ENCODE data around the gene MET. TPM values are rescaled to one million over a fixed set of nuclear protein-coding genes. Genes with fewer than 3 reads are reported as not detected.

MET gene
- total and polyA plus RNA-seq, 2 donors (not counting 3 experiments of a cell fraction or from before 2014, with no cell fraction given), result 21.1 to 44.5 TPM

- Histone ChIP-seq H4K20me1 (replicated peaks; ENCODE audit: control insufficient read depth, extremely low read depth, insufficient read depth, low read length) (no peaks in the 10 kb centered on the region), H3K4me3 (replicated peaks in 1 of 3; ENCODE audit: insufficient read depth in 1 of 3, low read depth in 1 of 3, low read length in 3 of 3) (no peak overlapping the region), H3K27ac (ENCODE audit: insufficient read depth, low read depth, low read length) (no peak overlapping the region), H3K4me1 (ENCODE audit: control insufficient read depth, extremely low read depth, insufficient read depth, low read length) (peaks cover 25% of the 10 kb centered on the region), H3K36me3 (ENCODE audit: control insufficient read depth in 2 of 2, extremely low read depth in 1 of 2, insufficient read depth in 2 of 2, low read length in 2 of 2) (peaks cover 0 to 13% of the 10 kb centered on the region in 2 experiments), H3K9ac (replicated peaks; ENCODE audit: extremely low read depth, insufficient read depth, low read length) (no peak overlapping the region), H3K9me1 (replicated peaks; ENCODE audit: control insufficient read depth, extremely low read depth, insufficient read depth, low read length) (no peaks in the 10 kb centered on the region), H3K4me2 (ENCODE audit: insufficient read depth, low read length) (no peak overlapping the region), H3K9me3 (replicated peaks; ENCODE audit: control insufficient read depth, insufficient read depth, low read length) (no peaks in the 10 kb centered on the region), H3K79me2 (ENCODE audit: control insufficient read depth, insufficient read depth, low read length) (no peaks in the 10 kb centered on the region), H3K27me3 (ENCODE audit: control insufficient read depth in 2 of 2, insufficient read depth in 2 of 2, low read length in 2 of 2) (no peaks in the 10 kb centered on the region), H2AFZ (ENCODE audit: low read depth, low read length) (no peak overlapping the region)
- intact Hi-C loops (cut with micrococcal nuclease), result no loop called here
- BruUV-seq (replicated peaks), result no TSS peak
- dilution Hi-C loops (cut with MboI; ENCODE audit: extremely low pct_ligation_motif_present, low sequenced_read_pairs), result no loop called here
- POLR2A ChIA-PET, result no interaction called here
- DNase-seq (ENCODE audit: low read depth, low spot score), result no peak
- TF ChIP-seq GATA2 (IDR thresholded peaks at IDR 0.05; ENCODE audit: insufficient read depth, insufficient read length, low read depth, low read length) (no peak), POLR2A (IDR thresholded peaks at IDR 0.05; ENCODE audit: low read depth, low read length) (no peak), FOS (IDR thresholded peaks at IDR 0.05; ENCODE audit: borderline replicate concordance, insufficient read depth, low read length) (no peak), EZH2 (IDR thresholded peaks at IDR 0.05; ENCODE audit: borderline replicate concordance, low read depth, low read length, severe bottlenecking) (no peak), POLR2AphosphoS5 (IDR thresholded peaks at IDR 0.05; ENCODE audit: insufficient read depth, low read depth, low read length) (no peak), MAX (IDR thresholded peaks at IDR 0.05; ENCODE audit: insufficient read depth, insufficient read length) (no peak), MYC (IDR thresholded peaks at IDR 0.05; ENCODE audit: low read depth, low read length) (no peak), CTCF (IDR thresholded peaks at IDR 0.05; ENCODE audit: extremely low read depth in 1 of 2, insufficient read depth in 1 of 2, low read depth in 1 of 2, low read length in 2 of 2) (no peak), JUN (IDR thresholded peaks at IDR 0.05; ENCODE audit: borderline replicate concordance, insufficient read depth, insufficient read length, low read depth) (no peak)
- no peak for FAIRE-seq
- CTCF ChIA-PET, result interaction anchor here (0.5 to 0.6 kb wide), 2 partner anchors 62 to 157 kb away, joined by 3 to 4 read pairs; no protein-coding TSS in a partner anchor
Measured at GRCh38 chr7:116766881-116767280, 94.9 kb downstream of the MET start.

All from endothelial cell of umbilical vein (primary cell).